ENCODE results near the gene DRD2. TPM values are rescaled to one million over a fixed set of nuclear protein-coding genes. Genes with fewer than 3 reads are reported as not detected.

Gene DRD2
- total and polyA plus RNA-seq, 9 donors, result 0.02 to 1.0 (median 0.25) TPM; not detected in 2

DNA sequence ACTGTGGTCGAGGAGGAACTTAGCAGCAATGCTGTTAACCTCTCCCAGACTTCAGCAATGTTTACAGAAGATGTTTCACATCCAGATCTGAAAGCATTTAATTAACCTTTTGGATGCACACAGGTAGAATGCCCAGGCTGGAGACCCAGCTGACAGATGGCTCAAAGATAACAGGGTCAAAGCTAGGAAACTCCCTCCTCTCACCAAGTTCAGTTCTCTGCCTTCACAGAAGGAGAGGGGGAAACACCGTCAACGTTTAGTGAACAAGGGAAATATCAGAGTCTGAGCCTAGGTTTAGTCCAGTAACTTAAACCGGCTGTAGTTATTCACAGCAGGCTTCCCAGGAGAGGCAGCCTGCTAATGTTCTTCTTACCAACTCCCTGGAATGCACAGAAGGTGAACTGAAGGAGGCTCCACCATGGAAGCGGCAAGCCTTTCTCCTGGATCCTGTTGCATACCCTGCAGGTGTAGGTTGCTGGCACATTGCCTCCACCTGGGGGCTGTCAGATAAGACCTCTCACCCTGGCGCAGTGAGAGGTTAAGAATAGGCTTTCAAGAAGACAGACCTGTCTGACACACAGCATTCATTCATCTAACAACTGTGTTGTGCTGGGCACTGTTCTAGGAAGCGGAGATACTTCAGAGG is 111.1 kb downstream of the DRD2 start:
- no peaks in the 10 kb centered on the region for H3K9me3 ChIP-seq
- H3K27ac ChIP-seq, result no peak overlapping the region
- no peaks in the 10 kb centered on the region for H3K27me3 ChIP-seq
- H3K36me3 ChIP-seq, result no peaks in the 10 kb centered on the region
- DNase-seq, result no peak
- no peak overlapping the region for H3K4me3 ChIP-seq
- WGBS, 3 donors, result 79 to 85% (median 79%) methylated on average over 7 of the region's 7 CpGs
- intact Hi-C loops (cut with DNase I), result no loop called here
- TF ChIP-seq POLR2A (IDR thresholded peaks at IDR 0.05) (no peak), EP300 (IDR thresholded peaks at IDR 0.05) (no peak)
- TF ChIP-seq, protein P1, sequence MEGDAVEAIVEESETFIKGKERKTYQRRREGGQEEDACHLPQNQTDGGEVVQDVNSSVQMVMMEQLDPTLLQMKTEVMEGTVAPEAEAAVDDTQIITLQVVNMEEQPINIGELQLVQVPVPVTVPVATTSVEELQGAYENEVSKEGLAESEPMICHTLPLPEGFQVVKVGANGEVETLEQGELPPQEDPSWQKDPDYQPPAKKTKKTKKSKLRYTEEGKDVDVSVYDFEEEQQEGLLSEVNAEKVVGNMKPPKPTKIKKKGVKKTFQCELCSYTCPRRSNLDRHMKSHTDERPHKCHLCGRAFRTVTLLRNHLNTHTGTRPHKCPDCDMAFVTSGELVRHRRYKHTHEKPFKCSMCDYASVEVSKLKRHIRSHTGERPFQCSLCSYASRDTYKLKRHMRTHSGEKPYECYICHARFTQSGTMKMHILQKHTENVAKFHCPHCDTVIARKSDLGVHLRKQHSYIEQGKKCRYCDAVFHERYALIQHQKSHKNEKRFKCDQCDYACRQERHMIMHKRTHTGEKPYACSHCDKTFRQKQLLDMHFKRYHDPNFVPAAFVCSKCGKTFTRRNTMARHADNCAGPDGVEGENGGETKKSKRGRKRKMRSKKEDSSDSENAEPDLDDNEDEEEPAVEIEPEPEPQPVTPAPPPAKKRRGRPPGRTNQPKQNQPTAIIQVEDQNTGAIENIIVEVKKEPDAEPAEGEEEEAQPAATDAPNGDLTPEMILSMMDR (IDR thresholded peaks at IDR 0.05), result no peak
- H3K4me1 ChIP-seq (ENCODE audit: insufficient read depth), result no peaks in the 10 kb centered on the region

DNA sequence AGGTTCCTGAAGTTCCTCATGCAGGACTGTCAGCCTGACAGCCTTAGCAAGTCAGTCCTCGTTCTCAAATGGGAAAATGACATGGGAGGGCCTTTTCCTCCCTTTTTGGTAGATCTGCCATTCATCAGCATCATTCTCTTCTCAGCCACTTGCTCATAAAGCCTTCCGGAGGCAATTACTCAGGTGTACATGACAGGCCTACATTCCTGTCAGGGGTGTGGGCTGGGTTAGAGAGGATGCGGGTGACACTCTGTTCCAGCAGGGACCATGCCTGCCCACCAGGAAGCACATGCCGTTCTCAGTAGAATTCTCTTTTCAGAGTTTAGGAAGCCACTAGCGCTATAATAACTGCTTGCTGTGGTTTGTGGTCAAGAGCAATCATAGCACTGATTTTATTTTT is 111.8 kb downstream of the DRD2 start:
- Histone ChIP-seq H3K4me1 (ENCODE audit: insufficient read depth) (no peaks in the 10 kb centered on the region), H3K27me3 (no peaks in the 10 kb centered on the region), H3K9me3 (no peaks in the 10 kb centered on the region), H3K27ac (no peak overlapping the region), H3K36me3 (no peaks in the 10 kb centered on the region), H3K4me3 (no peak overlapping the region)
- no peak for DNase-seq
- TF ChIP-seq POLR2A (IDR thresholded peaks at IDR 0.05) (no peak), EP300 (IDR thresholded peaks at IDR 0.05) (no peak)
- TF ChIP-seq, protein P1 (IDR thresholded peaks at IDR 0.05), result no peak
- WGBS, 3 donors, result 77 to 90% (median 88%) methylated on average over 5 of the region's 5 CpGs
- intact Hi-C loops (cut with DNase I), result no loop called here

Small RNA genes lying within 50 kb of the gene (microRNA-seq; reads per million reads assigned to microRNA genes)
- 0 reads per million in 3 donors for gene MIR4301

Small RNA genes lying within 50 kb of the gene (small RNA-seq; reads per million reads assigned to genes)
- gene MIR4301, result not detected

Other genes with a start within 250 kb of the DRD2 start
- 10 to 100 TPM; 13.4 to 32.5 (median 28.1) TPM for gene TTC12, start 160.8 kb downstream of the DRD2 start, total RNA-seq
- 10 to 100 TPM in 1 of 2 donors, 1 to 10 TPM in 1; 8.1 to 25.8 TPM for gene TTC12, start 160.8 kb downstream of the DRD2 start, polyA plus RNA-seq
- gene ANKK1, start 87.6 kb downstream of the DRD2 start, total RNA-seq, result 1 to 10 TPM in 2 of 7 donors, under 1 TPM in 5; 0.35 to 2.4 (median 0.63) TPM
- under 1 TPM in 1 of 2 donors, not detected in 1; 0.34 TPM for gene ANKK1, start 87.6 kb downstream of the DRD2 start, polyA plus RNA-seq
- 1 to 10 TPM in 1 of 7 donors, under 1 TPM in 5, not detected in 1; 0.60 to 1.1 (median 0.84) TPM for gene TMPRSS5, start 230.9 kb upstream of the DRD2 start, total RNA-seq
- gene TMPRSS5, start 230.9 kb upstream of the DRD2 start, polyA plus RNA-seq, result under 1 TPM in 1 of 2 donors, not detected in 1; 0.27 TPM